Trophoblast cell (in vitro differentiated cells and primary cell): ENCODE measurements around the gene PPP1R3C.

ENCODE experiments used
- DNase-seq, 2 donors: peaks; one replicate each; pipeline ENCODE4 v3.0.0-alpha.2; 2016
- H2AFZ ChIP-seq: 2 replicates; pipeline ENCODE4 v1.6.1; 2013; ENCODE audit warnings: low read length, moderate library complexity, mild to moderate bottlenecking; ENCODE audit not compliant: insufficient read depth, poor library complexity
- H2AK5ac ChIP-seq: 2 replicates; pipeline ENCODE4 v1.6.1; 2013; ENCODE audit warnings: mild to moderate bottlenecking, low read length
- H2BK120ac ChIP-seq: 2 replicates; pipeline ENCODE4 v1.6.1; 2013; ENCODE audit warnings: low read length, mild to moderate bottlenecking, moderate library complexity; ENCODE audit not compliant: insufficient read depth, poor library complexity
- H2BK12ac ChIP-seq: 2 replicates; pipeline ENCODE4 v1.6.1; 2013; ENCODE audit warnings: mild to moderate bottlenecking, low read length, moderate library complexity
- H2BK5ac ChIP-seq: 2 replicates; pipeline ENCODE4 v1.6.1; 2013; ENCODE audit warnings: low read length, low read depth, moderate library complexity, mild to moderate bottlenecking; ENCODE audit not compliant: poor library complexity
- H3K14ac ChIP-seq: 2 replicates; pipeline ENCODE4 v1.6.1; 2013; ENCODE audit warnings: mild to moderate bottlenecking, low read length
- H3K18ac ChIP-seq: 2 replicates; pipeline ENCODE4 v1.6.1; 2013; ENCODE audit warnings: mild to moderate bottlenecking, low read length
- H3K23ac ChIP-seq: 2 replicates; pipeline ENCODE4 v1.6.1; 2013; ENCODE audit warnings: low read length
- H3K27ac ChIP-seq: 2 replicates; pipeline ENCODE4 v1.5.1; 2013; ENCODE audit warnings: low read depth, mild to moderate bottlenecking, inconsistent platforms, low read length, moderate library complexity
- H3K27me3 ChIP-seq: 2 replicates; pipeline ENCODE4 v1.6.1; 2013; ENCODE audit warnings: inconsistent platforms, mild to moderate bottlenecking, low read length, moderate library complexity; ENCODE audit not compliant: insufficient read depth
- H3K36me3 ChIP-seq, 2 experiments: 1 replicate in 1 of 2; 2 replicates in 1 of 2; pipeline ENCODE4 v1.6.1; 2013; ENCODE audit warnings: low read length in 2 of 2, mild to moderate bottlenecking in 2 of 2, moderate library complexity in 1 of 2; ENCODE audit not compliant: insufficient read depth in 2 of 2, control insufficient read depth in 1 of 2
- H3K4ac ChIP-seq: 2 replicates; pipeline ENCODE4 v1.6.1; 2013; ENCODE audit warnings: low read depth, mild to moderate bottlenecking, low read length, moderate library complexity
- H3K4me1 ChIP-seq, 2 experiments: 1 replicate in 1 of 2; 2 replicates in 1 of 2; pipeline ENCODE4 v1.6.1; 2013; ENCODE audit warnings: low read length in 2 of 2, mild to moderate bottlenecking in 2 of 2, moderate library complexity in 1 of 2; ENCODE audit not compliant: insufficient read depth in 2 of 2, control insufficient read depth in 1 of 2
- H3K4me2 ChIP-seq: 2 replicates; pipeline ENCODE4 v1.6.1; 2013; ENCODE audit warnings: inconsistent platforms, mild to moderate bottlenecking, low read length, moderate library complexity
- H3K4me3 ChIP-seq: 2 replicates; pipeline ENCODE4 v1.5.1; 2013; ENCODE audit warnings: mild to moderate bottlenecking, low read depth, low read length, inconsistent platforms
- H3K79me1 ChIP-seq: one replicate; pipeline ENCODE4 v1.6.1; 2013; ENCODE audit warnings: low read length
- H3K79me2 ChIP-seq: 2 replicates; pipeline ENCODE4 v1.6.1; 2013; ENCODE audit warnings: low read length, mild to moderate bottlenecking; ENCODE audit not compliant: control insufficient read depth, insufficient read depth, poor library complexity
- H3K9ac ChIP-seq: 2 replicates; pipeline ENCODE4 v1.6.1; 2013; ENCODE audit warnings: mild to moderate bottlenecking, low read length
- H3K9me3 ChIP-seq: 2 replicates; pipeline ENCODE4 v1.6.1; 2013; ENCODE audit warnings: low read depth, mild to moderate bottlenecking, control low read depth, inconsistent platforms, low read length; ENCODE audit not compliant: insufficient read depth
- H4K12ac ChIP-seq: 2 replicates; pipeline ENCODE4 v1.6.1; 2013; ENCODE audit warnings: low read depth, mild to moderate bottlenecking, low read length, moderate library complexity
- H4K8ac ChIP-seq: 2 replicates; pipeline ENCODE4 v1.6.1; 2013; ENCODE audit warnings: low read depth, mild to moderate bottlenecking, low read length, moderate library complexity
- H4K91ac ChIP-seq: one replicate; pipeline ENCODE4 v1.6.1; 2013; ENCODE audit warnings: low read depth, mild to moderate bottlenecking, low read length, moderate library complexity
- WGBS: extraction: QIAGEN DNeasy Blood & Tissue Kit; methylation state at CpG from one replicate; pipeline ENCODE4 v1.1.7; 2013; ENCODE audit warnings: missing lambda C conversion rate; ENCODE audit not compliant: insufficient read length, insufficient coverage; ENCODE audit errors: extremely low coverage; 5-methylcytosine and 5-hydroxymethylcytosine counted together

PPP1R3C gene

DNA sequence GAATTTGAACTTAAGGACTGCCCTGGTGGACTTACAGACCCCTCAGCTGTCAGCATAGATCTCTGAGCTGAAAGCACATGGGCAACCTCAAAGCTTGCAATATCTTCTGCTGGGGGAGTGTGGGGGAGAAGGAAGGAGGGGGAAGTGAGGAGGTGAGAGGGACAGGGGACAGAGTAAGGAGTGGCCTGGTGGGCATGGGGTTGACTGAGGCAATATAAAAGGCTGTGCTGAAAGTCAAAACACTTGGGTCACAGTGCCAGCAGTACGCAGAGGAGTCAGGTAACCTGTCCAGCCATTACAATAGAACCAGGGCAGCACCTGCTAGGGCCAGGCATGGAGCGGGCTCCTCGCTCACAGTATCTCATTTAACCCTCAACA lies 43.2 kb downstream of the PPP1R3C start:
- H3K4me3 ChIP-seq = no peak overlapping the region
- no peak overlapping the region for H2BK12ac ChIP-seq
- H2AFZ ChIP-seq = no peak overlapping the region

DNA sequence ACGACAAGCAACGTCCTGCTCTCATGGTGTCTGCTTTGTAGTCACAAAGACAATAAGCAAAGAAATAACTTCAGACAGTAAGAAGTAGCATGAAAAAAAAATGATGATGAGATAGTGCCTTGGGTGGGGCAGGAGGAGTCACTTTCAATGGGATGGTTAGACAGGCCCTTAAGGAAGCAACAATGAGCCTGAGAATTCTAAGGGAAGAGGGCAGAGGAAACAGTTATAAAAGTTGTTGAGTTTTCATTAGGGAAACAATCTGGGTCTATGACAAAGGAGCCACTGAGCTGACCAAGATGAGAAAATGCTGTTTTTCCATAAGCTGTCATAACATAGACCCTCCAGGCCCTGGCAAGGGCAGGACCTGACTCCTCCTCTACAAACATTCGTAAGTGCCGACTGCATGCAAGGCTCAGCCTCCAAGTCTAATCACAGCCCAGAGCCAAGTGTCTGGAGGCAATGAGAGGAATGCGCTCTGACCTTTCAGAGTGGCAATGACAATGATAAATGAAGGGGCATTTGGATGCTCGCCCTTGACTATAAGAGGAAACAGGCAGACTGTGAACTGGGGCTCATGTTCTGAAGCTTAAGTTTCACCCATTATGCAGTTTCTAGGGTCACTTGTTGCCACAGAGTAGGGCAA lies 43.7 kb downstream of the PPP1R3C start:
- no peak overlapping the region for H2BK12ac ChIP-seq
- no peak overlapping the region for H4K8ac ChIP-seq
- no peak overlapping the region for H2AK5ac ChIP-seq
- H3K14ac ChIP-seq = no peak overlapping the region
- DNase-seq = no peak
- no peak overlapping the region for H3K4me2 ChIP-seq
- no peaks in the 10 kb centered on the region for H3K4me1 ChIP-seq
- no peak overlapping the region for H2BK120ac ChIP-seq
- H3K36me3 ChIP-seq = no peaks in the 10 kb centered on the region
- no peak overlapping the region for H3K18ac ChIP-seq
- no peak overlapping the region for H3K4me3 ChIP-seq
- H3K79me1 ChIP-seq = no peaks in the 10 kb centered on the region
- H4K91ac ChIP-seq = no peak overlapping the region
- no peak overlapping the region for H3K4ac ChIP-seq
- no peaks in the 10 kb centered on the region for H3K9me3 ChIP-seq
- no peaks in the 10 kb centered on the region for H3K27me3 ChIP-seq
- no peak overlapping the region for H2AFZ ChIP-seq
- no peak overlapping the region for H2BK5ac ChIP-seq
- no peak overlapping the region for H4K12ac ChIP-seq
- H3K23ac ChIP-seq = no peak overlapping the region
- no peak overlapping the region for H3K27ac ChIP-seq
- no peaks in the 10 kb centered on the region for H3K79me2 ChIP-seq
- WGBS = no CpG with 5 or more reads among the region's 6 CpGs
- H3K9ac ChIP-seq = no peak overlapping the region

More for the DNA sequence above, 43.2 kb downstream of the PPP1R3C start:
- Histone ChIP-seq H3K23ac (no peak overlapping the region), H3K4me2 (no peak overlapping the region), H3K18ac (no peak overlapping the region), H3K79me1 (no peaks in the 10 kb centered on the region), H3K79me2 (no peaks in the 10 kb centered on the region), H2AK5ac (no peak overlapping the region), H2BK5ac (no peak overlapping the region), H3K9ac (no peak overlapping the region), H3K4me1 (no peaks in the 10 kb centered on the region), H3K14ac (no peak overlapping the region), H4K12ac (no peak overlapping the region), H3K4ac (no peak overlapping the region), H2BK120ac (no peak overlapping the region), H3K27ac (no peak overlapping the region), H3K27me3 (no peaks in the 10 kb centered on the region), H4K8ac (no peak overlapping the region), H3K9me3 (no peaks in the 10 kb centered on the region), H3K36me3 (no peaks in the 10 kb centered on the region), H4K91ac (no peak overlapping the region)
- no CpG with 5 or more reads among the region's 3 CpGs for WGBS
- DNase-seq = no peak

DNA sequence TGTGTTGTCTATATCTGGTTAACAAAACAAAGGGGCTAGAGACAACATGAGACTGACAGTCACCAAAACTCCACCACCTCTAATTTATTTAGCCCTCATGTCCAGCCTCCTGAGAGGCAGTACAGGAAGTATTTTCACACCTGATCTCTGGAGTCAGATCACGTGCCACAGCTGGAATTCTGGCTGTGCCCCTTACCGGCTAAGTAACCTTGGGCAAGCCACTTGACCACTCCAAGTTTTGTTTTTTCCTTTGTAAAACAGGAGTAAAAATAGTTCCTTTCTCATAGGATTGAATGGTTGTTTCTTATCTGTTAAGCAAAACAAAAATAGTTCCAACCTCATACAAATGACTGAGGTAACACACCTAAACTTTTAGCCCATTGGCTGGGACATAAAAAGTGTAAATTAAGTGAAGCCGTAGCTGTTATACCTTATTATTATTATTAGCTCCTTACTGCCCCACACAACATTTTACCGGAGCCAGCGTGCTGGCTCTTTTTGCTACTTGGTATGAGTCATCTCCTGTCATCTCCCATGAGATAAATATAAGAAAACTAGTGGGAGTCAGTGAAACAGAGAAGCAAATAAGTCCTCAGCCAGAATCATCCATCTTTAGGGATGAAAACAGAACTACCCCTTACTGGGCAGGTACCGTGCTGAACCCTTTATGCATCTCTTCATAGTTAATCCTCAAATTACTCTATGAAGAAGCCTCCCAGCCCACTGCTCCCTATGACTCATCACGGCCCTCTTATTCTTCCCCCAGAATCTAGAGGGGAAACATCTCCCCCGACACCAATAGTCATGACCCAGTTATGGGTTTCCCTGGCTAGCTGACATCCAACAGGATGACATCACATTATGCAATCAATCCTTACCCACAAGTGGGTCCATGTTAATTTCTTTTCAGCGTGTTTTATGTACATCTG lies 44.9 kb downstream of the PPP1R3C start:
- H2BK12ac ChIP-seq = no peak overlapping the region
- H4K91ac ChIP-seq = no peak overlapping the region
- no peak overlapping the region for H3K4ac ChIP-seq
- H3K23ac ChIP-seq = no peak overlapping the region
- H3K79me2 ChIP-seq = no peaks in the 10 kb centered on the region
- no peak overlapping the region for H3K4me3 ChIP-seq
- no peak overlapping the region for H2AFZ ChIP-seq
- no peak overlapping the region for H4K8ac ChIP-seq
- H3K36me3 ChIP-seq = no peaks in the 10 kb centered on the region
- WGBS = no CpG with 5 or more reads among the region's 9 CpGs
- no peak overlapping the region for H3K4me2 ChIP-seq
- H3K14ac ChIP-seq = no peak overlapping the region
- no peaks in the 10 kb centered on the region for H3K79me1 ChIP-seq
- no peak overlapping the region for H3K27ac ChIP-seq
- H3K4me1 ChIP-seq = no peaks in the 10 kb centered on the region
- no peaks in the 10 kb centered on the region for H3K9me3 ChIP-seq
- no peak overlapping the region for H3K9ac ChIP-seq
- no peak for DNase-seq
- H2BK5ac ChIP-seq = no peak overlapping the region
- H2BK120ac ChIP-seq = no peak overlapping the region
- H4K12ac ChIP-seq = no peak overlapping the region
- no peaks in the 10 kb centered on the region for H3K27me3 ChIP-seq
- H2AK5ac ChIP-seq = no peak overlapping the region
- no peak overlapping the region for H3K18ac ChIP-seq

DNA sequence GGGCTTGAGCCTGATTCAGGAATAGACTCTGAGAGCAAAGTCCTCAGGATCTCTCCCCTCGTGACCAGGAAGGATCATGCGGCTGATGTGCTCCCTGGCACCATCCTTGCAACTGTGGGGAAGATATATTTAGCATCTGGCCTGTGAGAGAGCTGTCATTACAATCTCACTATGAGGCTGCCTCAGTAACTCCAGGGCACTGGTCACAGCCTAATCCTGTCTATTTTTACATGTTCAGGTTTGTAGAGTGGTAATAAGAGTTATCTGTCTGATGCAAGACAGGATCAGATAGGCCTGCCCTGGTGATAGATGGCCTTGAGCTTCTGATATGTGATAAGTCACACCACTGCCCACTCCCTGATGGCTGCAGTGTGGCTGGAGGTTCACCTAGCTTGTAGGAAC lies 50.7 kb downstream of the PPP1R3C start:
- Histone ChIP-seq H2BK5ac (no peak overlapping the region), H3K27ac (no peak overlapping the region), H2AK5ac (no peak overlapping the region), H2BK12ac (no peak overlapping the region), H2AFZ (no peak overlapping the region), H3K4ac (no peak overlapping the region), H3K27me3 (no peaks in the 10 kb centered on the region), H3K79me1 (no peaks in the 10 kb centered on the region), H3K4me2 (no peak overlapping the region), H3K9me3 (no peaks in the 10 kb centered on the region), H3K14ac (no peak overlapping the region), H3K36me3 (no peaks in the 10 kb centered on the region), H3K79me2 (no peaks in the 10 kb centered on the region), H3K18ac (no peak overlapping the region), H3K23ac (no peak overlapping the region), H4K91ac (no peak overlapping the region), H4K8ac (no peak overlapping the region), H4K12ac (no peak overlapping the region), H3K9ac (no peak overlapping the region), H3K4me1 (no peaks in the 10 kb centered on the region), H2BK120ac (no peak overlapping the region), H3K4me3 (no peak overlapping the region)
- no CpG with 5 or more reads among the region's 2 CpGs for WGBS
- no peak for DNase-seq
